Liver (tissue), 9 donors: ENCODE results near the gene ARMC9. TPM values are rescaled to one million over a fixed set of nuclear protein-coding genes. Genes with fewer than 3 reads are reported as not detected.
A peak's percentile ranks its signal among the peaks of the same experiment; 100 is the strongest.

Experiments used
- DNase-seq: peaks from one replicate; pipeline ENCODE4 v3.0.0-alpha.2; 2017; ENCODE audit warnings: low spot score
- H3K27ac ChIP-seq, 2 donors: one replicate each; pipeline ENCODE4 v1.7.0; 2013; ENCODE audit warnings: inconsistent platforms in 2 of 2, low read length in 2 of 2, control low read depth in 1 of 2, low read depth in 1 of 2, mild to moderate bottlenecking in 1 of 2
- H3K27me3 ChIP-seq, 4 donors: one replicate each; pipeline versions ENCODE4 v1.6.1 to v1.7.0; 2013; ENCODE audit warnings: low read length in 3 of 4, inconsistent platforms in 1 of 4, mild to moderate bottlenecking in 1 of 4, moderate library complexity in 1 of 4; ENCODE audit not compliant: control insufficient read depth in 4 of 4, insufficient read depth in 4 of 4
- H3K36me3 ChIP-seq, 4 donors: one replicate each; pipeline versions ENCODE4 v1.6.1 to v1.7.0; 2013; ENCODE audit warnings: low read length in 3 of 4, mild to moderate bottlenecking in 3 of 4, low read depth in 1 of 4, moderate library complexity in 1 of 4; ENCODE audit not compliant: control insufficient read depth in 4 of 4, insufficient read depth in 3 of 4
- H3K4me1 ChIP-seq, 4 donors: one replicate each; pipeline versions ENCODE4 v1.6.1 to v1.7.0; 2013; ENCODE audit warnings: low read length in 3 of 4, mild to moderate bottlenecking in 3 of 4, moderate library complexity in 1 of 4; ENCODE audit not compliant: control insufficient read depth in 4 of 4, insufficient read depth in 4 of 4
- H3K4me3 ChIP-seq, 3 donors: one replicate each; pipeline versions ENCODE4 v1.6.1 to v1.7.0; 2013; ENCODE audit warnings: low read length in 3 of 3, control low read depth in 1 of 3, low read depth in 1 of 3, mild to moderate bottlenecking in 1 of 3
- H3K9ac ChIP-seq, 2 donors: one replicate each; pipeline ENCODE4 v1.7.0; 2013; ENCODE audit warnings: low read length in 2 of 2, mild to moderate bottlenecking in 2 of 2, moderate library complexity in 2 of 2, control low read depth in 1 of 2, low read depth in 1 of 2
- H3K9me3 ChIP-seq, 4 donors: one replicate each; pipeline versions ENCODE4 v1.6.1 to v1.7.0; 2013; ENCODE audit warnings: low read length in 3 of 4; ENCODE audit not compliant: control insufficient read depth in 4 of 4
- EGR1 ChIP-seq, 2 donors: IDR thresholded peaks; 2 replicates each; pipeline ENCODE4 v1.6.1; 2016 to 2018; ENCODE audit warnings: antibody characterized with exemption in 2 of 2, low read depth in 2 of 2
- FOXA2 ChIP-seq: IDR thresholded peaks from 2 replicates; pipeline ENCODE4 v1.6.1; 2016; ENCODE audit warnings: antibody characterized with exemption
- GABPA ChIP-seq, 2 donors: IDR thresholded peaks in 1 of 2; conservative IDR thresholded peaks in 1 of 2; 2 replicates each; pipeline ENCODE4 v1.6.1; 2016; ENCODE audit warnings: antibody characterized with exemption in 2 of 2, mild to moderate bottlenecking in 1 of 2, moderate library complexity in 1 of 2
- HNF4A ChIP-seq, 2 donors: conservative IDR thresholded peaks; 2 replicates each; pipeline ENCODE4 v1.6.1; 2016; ENCODE audit warnings: antibody characterized with exemption in 2 of 2, mild to moderate bottlenecking in 2 of 2
- HNF4G ChIP-seq: IDR thresholded peaks from 2 replicates; pipeline ENCODE4 v1.6.1; 2016; ENCODE audit warnings: antibody characterized with exemption
- JUND ChIP-seq, 2 donors: IDR thresholded peaks; 2 replicates each; pipeline ENCODE4 v1.6.1; 2016; ENCODE audit warnings: antibody characterized with exemption in 2 of 2
- NR2F2 ChIP-seq: IDR thresholded peaks from 2 replicates; pipeline ENCODE4 v1.6.1; 2016; ENCODE audit warnings: antibody characterized with exemption
- RAD21 ChIP-seq, 2 donors: IDR thresholded peaks; 2 replicates each; pipeline ENCODE4 v1.6.1; 2016; ENCODE audit warnings: antibody characterized with exemption in 2 of 2, mild to moderate bottlenecking in 2 of 2
- SP1 ChIP-seq: IDR thresholded peaks from 2 replicates; pipeline ENCODE4 v1.6.1; 2018; ENCODE audit warnings: antibody characterized with exemption, mild to moderate bottlenecking
- TAF1 ChIP-seq: conservative IDR thresholded peaks from 2 replicates; pipeline ENCODE4 v1.6.1; 2016; ENCODE audit warnings: antibody characterized with exemption, mild to moderate bottlenecking
- YY1 ChIP-seq: IDR thresholded peaks from 2 replicates; pipeline ENCODE4 v1.6.1; 2016; ENCODE audit warnings: antibody characterized with exemption, mild to moderate bottlenecking
- WGBS: extraction: QIAGEN DNeasy Blood & Tissue Kit; methylation state at CpG from one replicate; pipeline ENCODE4 v1.1.7; 2013; 5-methylcytosine and 5-hydroxymethylcytosine counted together
- polyA plus RNA-seq, 2 donors: library from polyadenylated mRNA; stranded (reverse) in 1 of 2; unstranded in 1 of 2; fragments of 200-250 nt in 1 of 2; fragments of >200 nt in 1 of 2; fragmentation: Nextera tagmentation in 1 of 2; extraction: Ambion mirVana in 1 of 2; gene quantifications; one replicate each; pipeline versions ENCODE4 v1.2.1 to v1.2.3, GENCODE V29; 2013 to 2015
- total RNA-seq, 2 donors: library from RNA; depleted of rRNA; stranded (reverse); fragments of >200 nt; gene quantifications; one replicate each; pipeline ENCODE4 v1.2.3, GENCODE V29; 2014
- TF ChIP-seq, protein P1 (sequence below): fragments of 150-350 bp; IDR thresholded peaks from 2 replicates; pipeline ENCODE4 v1.5.1; 2017; ENCODE audit warnings: improper control_type of control experiment, low read depth, low read length; ENCODE audit not compliant: missing input control
- TF ChIP-seq, protein P2 (sequence below): IDR thresholded peaks from 2 replicates; pipeline ENCODE4 v1.6.1; 2016; ENCODE audit warnings: antibody characterized with exemption
- TF ChIP-seq, protein P3 (sequence below): IDR thresholded peaks from 2 replicates; pipeline ENCODE4 v1.6.1; 2016; ENCODE audit warnings: antibody characterized with exemption, mild to moderate bottlenecking
- TF ChIP-seq, protein P4 (sequence below): IDR thresholded peaks from 2 replicates; pipeline ENCODE4 v1.6.1; 2016; ENCODE audit warnings: antibody characterized with exemption
- TF ChIP-seq, protein P5 (sequence below): IDR thresholded peaks from 2 replicates; pipeline ENCODE4 v1.6.1; 2016; ENCODE audit warnings: antibody characterized with exemption
- donor health status: healthy.
- donor health status: healthy.
- donor health status: healthy.
- donor health status: healthy.
- donor health status: healthy.

ARMC9 gene
- total and polyA plus RNA-seq, 4 donors, result 1.1 to 2.3 (median 1.8) TPM

DNA sequence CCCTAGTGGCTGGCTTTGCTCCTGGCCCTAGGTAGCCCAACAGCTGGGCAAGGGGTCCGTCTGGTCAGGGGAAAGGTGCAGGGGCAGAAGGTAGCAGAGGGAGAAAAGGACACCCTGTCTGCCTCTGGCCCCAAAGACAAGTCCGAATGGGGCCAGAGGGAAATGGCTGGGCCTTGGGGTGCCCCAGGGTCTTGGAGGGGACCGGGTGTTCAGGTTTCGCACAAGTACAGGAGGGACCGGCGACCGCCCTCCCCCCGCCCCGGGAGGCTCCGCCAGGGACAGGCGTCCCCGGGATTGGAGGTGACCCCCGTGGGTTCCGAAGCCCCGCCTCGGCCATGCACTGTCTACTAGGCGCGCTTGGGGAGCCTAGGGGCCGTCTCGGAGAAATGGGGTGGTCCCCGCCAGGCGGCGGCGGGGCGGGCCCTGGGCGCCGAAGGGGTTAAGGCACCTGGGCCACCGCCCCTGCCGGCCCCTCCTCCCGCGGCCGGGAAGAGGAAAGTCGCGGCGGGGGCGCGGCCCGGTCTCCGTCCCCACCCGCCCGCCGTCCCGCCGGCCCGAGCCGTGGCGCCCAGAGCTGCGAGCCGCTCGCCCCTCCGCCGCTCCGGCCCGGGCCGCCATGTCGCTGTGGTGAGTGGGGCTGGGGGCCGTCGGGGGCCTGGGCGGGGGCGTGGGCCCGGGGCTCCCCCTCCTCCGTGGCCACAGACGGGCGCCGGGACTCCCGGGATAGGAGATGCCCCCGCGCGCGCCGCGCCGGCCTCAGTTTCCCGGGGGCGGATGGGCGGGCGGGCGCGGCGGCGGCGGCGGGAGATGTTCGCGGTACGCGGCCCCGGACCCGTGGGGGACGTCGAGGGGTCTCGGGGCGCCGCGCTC lies 197.0 kb downstream of the ARMC9 start, which contains the start of gene B3GNT7 (continued):
- TF ChIP-seq, protein P1, sequence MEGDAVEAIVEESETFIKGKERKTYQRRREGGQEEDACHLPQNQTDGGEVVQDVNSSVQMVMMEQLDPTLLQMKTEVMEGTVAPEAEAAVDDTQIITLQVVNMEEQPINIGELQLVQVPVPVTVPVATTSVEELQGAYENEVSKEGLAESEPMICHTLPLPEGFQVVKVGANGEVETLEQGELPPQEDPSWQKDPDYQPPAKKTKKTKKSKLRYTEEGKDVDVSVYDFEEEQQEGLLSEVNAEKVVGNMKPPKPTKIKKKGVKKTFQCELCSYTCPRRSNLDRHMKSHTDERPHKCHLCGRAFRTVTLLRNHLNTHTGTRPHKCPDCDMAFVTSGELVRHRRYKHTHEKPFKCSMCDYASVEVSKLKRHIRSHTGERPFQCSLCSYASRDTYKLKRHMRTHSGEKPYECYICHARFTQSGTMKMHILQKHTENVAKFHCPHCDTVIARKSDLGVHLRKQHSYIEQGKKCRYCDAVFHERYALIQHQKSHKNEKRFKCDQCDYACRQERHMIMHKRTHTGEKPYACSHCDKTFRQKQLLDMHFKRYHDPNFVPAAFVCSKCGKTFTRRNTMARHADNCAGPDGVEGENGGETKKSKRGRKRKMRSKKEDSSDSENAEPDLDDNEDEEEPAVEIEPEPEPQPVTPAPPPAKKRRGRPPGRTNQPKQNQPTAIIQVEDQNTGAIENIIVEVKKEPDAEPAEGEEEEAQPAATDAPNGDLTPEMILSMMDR, result no peak
- TF ChIP-seq HNF4G, result no peak

DNA sequence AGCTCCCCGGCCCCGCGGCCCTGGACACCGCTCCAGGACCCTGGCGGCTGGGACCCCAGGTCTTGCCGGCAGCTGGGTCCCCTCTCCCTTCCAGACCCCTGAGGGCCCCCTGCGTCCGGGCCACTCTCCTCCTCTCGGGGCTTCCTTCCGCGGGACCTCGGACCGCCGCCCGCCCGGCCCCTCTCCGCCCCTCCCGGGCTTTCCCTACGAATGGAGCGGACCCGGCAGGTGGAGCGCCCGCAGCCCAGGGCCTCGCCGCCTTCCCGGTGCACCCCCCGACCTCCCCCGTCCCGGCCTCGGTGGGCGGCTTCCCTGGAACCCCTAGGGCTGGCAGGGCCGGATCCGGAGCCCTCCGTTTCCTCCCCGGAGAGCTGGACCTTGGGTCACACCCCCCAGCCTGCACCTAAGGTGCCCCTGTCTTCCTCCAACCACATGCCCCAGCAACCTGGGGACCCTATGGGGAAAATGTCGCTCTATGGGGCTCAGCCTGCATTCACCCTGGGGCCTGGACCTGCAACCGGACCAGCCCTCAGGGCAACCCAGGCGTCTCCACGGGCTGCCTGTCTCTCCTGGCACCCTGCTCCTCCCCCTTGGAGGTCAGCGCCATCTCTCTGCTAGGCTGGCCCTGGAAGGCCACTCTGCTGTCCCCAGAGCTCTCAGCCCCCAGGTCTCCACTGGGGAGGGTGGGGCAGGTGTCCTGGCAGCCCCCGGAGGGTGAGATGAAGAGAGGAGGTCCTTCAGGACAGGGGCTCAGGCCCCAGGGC lies 197.8 kb downstream of the ARMC9 start:
- no peak overlapping the region for H3K9ac ChIP-seq
- 18% methylated on average over 41 of the region's 41 CpGs for WGBS
- H3K4me3 ChIP-seq, result peak overlapping the region in 1 of 3 donors; percentile 52
- peaks cover 6 to 9% (median 6%) of the 10 kb centered on the region in 4 donors for H3K4me1 ChIP-seq
- TF ChIP-seq, protein P2, sequence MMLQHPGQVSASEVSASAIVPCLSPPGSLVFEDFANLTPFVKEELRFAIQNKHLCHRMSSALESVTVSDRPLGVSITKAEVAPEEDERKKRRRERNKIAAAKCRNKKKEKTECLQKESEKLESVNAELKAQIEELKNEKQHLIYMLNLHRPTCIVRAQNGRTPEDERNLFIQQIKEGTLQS, result no peak
- TF ChIP-seq, protein P1, result no peak
- TF ChIP-seq SP1, result no peak
- TF ChIP-seq HNF4G, result no peak
- TF ChIP-seq EGR1 (IDR thresholded peaks at IDR 0.05; ENCODE audit: low read depth in 2 of 2), result no peak
- TF ChIP-seq RAD21 (IDR thresholded peaks at IDR 0.05), result no peak
- TF ChIP-seq, protein P3, sequence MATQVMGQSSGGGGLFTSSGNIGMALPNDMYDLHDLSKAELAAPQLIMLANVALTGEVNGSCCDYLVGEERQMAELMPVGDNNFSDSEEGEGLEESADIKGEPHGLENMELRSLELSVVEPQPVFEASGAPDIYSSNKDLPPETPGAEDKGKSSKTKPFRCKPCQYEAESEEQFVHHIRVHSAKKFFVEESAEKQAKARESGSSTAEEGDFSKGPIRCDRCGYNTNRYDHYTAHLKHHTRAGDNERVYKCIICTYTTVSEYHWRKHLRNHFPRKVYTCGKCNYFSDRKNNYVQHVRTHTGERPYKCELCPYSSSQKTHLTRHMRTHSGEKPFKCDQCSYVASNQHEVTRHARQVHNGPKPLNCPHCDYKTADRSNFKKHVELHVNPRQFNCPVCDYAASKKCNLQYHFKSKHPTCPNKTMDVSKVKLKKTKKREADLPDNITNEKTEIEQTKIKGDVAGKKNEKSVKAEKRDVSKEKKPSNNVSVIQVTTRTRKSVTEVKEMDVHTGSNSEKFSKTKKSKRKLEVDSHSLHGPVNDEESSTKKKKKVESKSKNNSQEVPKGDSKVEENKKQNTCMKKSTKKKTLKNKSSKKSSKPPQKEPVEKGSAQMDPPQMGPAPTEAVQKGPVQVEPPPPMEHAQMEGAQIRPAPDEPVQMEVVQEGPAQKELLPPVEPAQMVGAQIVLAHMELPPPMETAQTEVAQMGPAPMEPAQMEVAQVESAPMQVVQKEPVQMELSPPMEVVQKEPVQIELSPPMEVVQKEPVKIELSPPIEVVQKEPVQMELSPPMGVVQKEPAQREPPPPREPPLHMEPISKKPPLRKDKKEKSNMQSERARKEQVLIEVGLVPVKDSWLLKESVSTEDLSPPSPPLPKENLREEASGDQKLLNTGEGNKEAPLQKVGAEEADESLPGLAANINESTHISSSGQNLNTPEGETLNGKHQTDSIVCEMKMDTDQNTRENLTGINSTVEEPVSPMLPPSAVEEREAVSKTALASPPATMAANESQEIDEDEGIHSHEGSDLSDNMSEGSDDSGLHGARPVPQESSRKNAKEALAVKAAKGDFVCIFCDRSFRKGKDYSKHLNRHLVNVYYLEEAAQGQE, result no peak
- no peak for TF ChIP-seq TAF1
- TF ChIP-seq YY1, result no peak
- TF ChIP-seq, protein P4, sequence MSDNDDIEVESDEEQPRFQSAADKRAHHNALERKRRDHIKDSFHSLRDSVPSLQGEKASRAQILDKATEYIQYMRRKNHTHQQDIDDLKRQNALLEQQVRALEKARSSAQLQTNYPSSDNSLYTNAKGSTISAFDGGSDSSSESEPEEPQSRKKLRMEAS, result no peak
- TF ChIP-seq NR2F2, result no peak
- no peak for TF ChIP-seq JUND (IDR thresholded peaks at IDR 0.05)
- TF ChIP-seq, protein P5, sequence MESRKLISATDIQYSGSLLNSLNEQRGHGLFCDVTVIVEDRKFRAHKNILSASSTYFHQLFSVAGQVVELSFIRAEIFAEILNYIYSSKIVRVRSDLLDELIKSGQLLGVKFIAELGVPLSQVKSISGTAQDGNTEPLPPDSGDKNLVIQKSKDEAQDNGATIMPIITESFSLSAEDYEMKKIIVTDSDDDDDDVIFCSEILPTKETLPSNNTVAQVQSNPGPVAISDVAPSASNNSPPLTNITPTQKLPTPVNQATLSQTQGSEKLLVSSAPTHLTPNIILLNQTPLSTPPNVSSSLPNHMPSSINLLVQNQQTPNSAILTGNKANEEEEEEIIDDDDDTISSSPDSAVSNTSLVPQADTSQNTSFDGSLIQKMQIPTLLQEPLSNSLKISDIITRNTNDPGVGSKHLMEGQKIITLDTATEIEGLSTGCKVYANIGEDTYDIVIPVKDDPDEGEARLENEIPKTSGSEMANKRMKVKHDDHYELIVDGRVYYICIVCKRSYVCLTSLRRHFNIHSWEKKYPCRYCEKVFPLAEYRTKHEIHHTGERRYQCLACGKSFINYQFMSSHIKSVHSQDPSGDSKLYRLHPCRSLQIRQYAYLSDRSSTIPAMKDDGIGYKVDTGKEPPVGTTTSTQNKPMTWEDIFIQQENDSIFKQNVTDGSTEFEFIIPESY, result no peak
- no peak for TF ChIP-seq FOXA2
- TF ChIP-seq GABPA (IDR thresholded peaks at IDR 0.05 in 1 of 2, conservative IDR thresholded peaks at IDR 0.05 in 1 of 2), result no peak
- TF ChIP-seq HNF4A (conservative IDR thresholded peaks at IDR 0.05), result no peak
- no peaks in the 10 kb centered on the region for H3K36me3 ChIP-seq
- no peak for DNase-seq
- no peak overlapping the region for H3K27ac ChIP-seq
- H3K9me3 ChIP-seq, result no peaks in the 10 kb centered on the region
- peaks cover 0 to 3% (median 0%) of the 10 kb centered on the region in 4 donors for H3K27me3 ChIP-seq
